ENCODE measurements around the gene RHO.

RHO gene

DNA sequence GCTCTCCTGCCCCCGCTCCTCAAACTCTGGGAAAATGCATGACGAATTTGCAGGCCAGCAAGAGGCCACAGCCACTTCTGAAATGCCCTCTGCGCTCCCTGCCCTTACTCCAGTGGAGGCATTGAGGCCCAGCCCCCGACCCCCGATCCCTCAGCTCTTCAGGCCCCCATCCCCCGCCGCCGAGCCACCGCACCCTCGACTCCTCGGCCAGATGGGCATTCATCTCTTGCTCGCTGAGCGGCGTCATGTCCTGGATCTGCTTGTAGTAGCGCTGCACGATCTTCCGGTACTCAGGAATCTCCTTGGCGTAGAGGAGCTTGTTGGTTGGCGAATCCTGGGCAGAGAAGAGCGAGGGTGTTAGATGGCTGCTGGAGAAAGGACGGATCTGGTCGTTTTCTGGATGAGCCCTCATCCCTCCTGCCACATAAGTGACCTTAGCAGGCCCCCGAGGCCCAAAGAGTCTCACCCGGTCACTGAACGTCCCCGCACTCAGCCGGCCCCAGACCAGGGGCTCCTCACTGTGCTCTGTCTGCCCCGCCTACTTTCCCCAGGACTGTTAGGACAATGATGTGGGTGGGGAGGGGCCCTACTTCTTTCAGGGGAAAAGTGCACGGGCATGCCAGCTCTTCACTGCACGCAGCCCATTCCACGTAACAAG is 28.6 kb downstream of the RHO start:
- FAIRE-seq (no peak), DNase-seq (ENCODE audit: extremely low spot score, insufficient read length, low read depth) (no peak)

DNA sequence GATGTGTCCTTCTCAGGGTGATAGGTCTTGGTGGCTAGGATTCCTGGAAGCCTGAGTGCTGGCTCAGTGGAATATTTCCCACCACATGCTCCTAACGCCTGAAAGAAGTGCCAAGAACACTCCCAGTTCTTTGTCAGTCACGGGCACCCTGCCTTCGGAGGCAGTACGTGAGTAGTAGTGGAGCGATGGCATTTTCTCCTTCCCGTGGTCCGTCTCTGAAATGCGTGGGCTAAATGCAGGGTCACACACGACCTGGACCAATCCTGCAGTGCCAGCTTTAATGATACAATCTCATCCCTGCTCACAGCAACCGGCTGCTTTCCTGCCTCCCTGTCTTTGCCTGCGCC is 29.1 kb downstream of the RHO start:
- FAIRE-seq (no peak), DNase-seq (ENCODE audit: extremely low spot score, insufficient read length, low read depth) (no peak)

DNA sequence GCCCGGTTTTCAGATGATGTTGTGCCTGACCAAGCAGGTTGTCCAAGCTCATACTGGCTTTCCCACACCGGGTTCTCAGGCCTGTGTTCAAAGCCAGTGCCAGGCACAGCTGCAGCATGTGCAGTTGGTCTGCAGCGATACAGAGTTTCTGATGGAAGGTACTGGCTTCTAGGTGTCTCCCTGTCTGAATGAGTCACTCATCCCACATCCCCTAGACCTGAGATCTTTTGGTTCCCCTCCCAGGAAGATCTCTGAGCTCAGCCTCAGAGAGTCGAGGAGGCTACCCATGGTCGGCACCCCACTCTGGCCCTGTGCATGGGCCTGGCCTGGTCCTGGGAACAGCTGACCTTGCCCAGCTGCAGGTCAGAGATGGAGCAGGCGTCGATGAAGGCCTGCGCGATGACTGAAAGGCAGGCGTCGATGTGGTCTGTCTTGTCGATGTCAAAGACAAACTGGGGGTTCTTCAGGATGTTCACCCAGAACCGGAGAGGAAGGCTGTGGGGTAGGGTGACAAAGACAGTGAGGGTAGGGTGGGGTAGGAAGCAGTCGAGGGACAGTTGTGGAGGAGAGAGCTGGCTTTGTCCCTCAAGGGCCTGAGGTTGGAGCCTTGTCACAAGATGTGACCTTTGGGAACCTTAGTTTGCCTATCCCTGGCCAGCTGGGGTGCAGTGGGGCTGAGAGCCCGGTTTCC is 29.8 kb downstream of the RHO start:
- FAIRE-seq: no peak
- no peak for DNase-seq (ENCODE audit: extremely low spot score, insufficient read length, low read depth)

DNA sequence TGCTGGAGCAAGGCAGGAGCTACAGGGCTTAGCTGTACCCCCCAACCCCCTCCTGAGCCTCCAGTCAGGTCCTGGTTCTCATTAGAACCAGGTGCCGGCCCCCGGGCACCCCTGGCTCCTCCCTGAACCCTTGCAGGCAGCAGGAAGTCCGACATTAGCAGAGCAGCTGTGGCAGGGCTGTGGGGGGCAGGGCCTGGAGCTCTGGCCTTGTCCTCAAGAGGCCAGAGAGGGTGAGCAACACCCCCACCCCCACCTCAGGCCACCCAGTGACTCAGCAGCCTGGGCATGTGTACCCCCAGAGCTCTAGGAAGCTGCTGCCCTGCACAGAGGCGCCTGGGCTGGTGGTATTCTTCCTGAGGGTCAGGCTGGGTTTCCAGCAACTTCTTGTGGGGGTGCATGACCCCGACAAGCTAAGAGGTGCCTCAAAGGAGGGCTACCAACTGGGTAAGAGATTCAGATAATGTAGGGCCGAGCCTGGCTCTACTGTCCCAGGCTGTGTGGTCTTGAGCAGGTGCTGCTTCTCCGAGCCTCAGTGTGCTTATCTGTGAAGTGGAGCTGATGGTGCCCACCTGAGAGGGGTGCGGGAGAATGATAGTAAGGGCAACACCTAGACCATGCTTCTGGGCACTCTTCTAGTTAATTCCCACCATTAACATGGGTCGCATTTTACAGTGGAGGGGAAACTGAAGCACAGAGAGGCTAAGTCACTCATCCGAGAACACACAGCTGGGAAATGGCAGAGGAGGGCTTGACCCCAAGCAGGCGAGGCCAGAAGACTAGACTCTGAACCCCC is 30.5 kb downstream of the RHO start:
- no peak for DNase-seq (ENCODE audit: extremely low spot score, insufficient read length, low read depth)

DNA sequence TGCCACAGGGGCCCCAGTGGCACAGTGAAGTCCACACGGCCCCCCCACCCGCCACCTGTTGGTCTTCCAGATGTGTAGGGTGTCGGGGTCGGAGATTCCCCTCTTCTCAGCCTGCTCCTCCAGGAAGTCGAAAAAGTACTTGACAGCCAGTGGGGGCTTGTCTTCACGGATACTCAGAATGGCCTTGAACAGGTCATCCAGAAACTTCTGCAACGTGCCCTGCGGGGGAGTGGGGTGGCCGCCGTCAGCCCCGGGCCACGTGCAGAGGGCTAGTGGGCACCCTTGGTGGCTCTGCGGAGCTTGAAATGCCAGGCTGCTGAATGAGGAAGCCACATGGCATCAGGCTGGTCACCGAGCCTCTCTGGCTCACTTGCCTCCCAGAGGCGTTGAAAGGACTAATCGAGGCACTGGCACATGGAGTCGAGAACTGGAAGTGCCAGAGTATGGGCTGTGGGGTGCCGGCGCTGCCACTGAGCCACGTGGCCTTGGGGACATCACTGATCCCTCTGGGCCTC is 31.2 kb downstream of the RHO start:
- DNase-seq (ENCODE audit: extremely low spot score, insufficient read length, low read depth) (no peak), FAIRE-seq (no peak)

More for the DNA sequence above, 30.5 kb downstream of the RHO start:
- no peak for FAIRE-seq

DNA sequence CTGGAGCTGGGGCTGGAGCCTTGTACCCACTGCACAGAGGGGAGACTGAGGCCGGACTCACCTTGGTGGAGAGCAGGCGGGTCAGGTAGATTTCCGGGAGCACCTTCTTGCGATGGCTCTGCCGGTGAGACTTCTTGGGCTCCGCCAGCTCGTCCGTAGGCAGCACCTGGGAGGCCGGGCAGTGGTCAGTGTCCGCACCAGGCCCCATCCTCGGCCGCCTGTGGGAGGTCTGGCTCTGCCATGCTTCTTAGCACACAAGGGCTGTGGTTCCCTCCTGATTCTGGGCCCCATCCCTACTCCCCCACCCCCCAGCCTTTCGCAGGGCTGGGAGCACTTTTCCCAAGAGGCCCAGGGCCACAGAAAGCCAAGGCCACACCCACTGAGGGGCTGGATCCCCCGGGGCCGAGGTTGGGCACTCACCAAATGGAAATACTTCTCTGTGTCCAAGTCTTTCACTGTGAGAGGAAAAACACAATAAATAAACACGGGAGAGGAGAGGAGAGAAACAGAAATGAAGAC is 31.9 kb downstream of the RHO start:
- FAIRE-seq: no peak
- no peak for DNase-seq (ENCODE audit: extremely low spot score, insufficient read length, low read depth)

DNA sequence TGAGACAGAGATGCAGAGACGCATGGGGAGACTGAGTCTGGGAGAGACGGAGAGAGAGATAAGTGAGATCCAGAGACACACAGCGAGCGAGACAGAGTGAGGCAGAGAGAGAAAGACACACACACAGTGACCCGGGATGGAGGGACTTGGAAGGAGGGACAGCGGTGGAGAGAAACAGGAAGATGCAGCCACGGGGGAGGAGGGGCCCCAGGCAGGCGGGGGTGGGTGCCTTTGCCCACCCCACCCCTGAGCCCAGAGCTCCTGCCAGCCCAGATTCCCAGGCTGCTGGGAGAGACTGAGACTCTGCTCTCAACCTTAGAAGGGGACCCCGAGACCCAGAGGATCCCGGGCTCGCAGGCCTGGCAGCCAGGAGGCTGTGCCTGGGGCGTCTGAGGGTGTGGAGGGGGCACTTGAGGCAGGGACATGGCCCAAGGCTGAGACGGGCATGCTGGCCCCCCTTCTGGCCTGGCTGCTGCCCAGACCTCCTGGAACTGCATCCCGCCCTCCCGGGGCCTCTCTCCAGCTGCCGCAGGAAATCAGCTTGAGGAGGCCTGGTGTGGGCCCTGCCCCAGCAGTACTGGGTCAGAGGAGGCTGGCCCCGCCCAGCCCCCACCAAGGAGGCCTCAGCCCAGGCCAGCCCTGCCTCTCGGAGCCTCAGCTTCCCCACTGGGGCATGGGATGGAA is 32.6 kb downstream of the RHO start:
- no peak for FAIRE-seq
- no peak for DNase-seq (ENCODE audit: extremely low spot score, insufficient read length, low read depth)

DNA sequence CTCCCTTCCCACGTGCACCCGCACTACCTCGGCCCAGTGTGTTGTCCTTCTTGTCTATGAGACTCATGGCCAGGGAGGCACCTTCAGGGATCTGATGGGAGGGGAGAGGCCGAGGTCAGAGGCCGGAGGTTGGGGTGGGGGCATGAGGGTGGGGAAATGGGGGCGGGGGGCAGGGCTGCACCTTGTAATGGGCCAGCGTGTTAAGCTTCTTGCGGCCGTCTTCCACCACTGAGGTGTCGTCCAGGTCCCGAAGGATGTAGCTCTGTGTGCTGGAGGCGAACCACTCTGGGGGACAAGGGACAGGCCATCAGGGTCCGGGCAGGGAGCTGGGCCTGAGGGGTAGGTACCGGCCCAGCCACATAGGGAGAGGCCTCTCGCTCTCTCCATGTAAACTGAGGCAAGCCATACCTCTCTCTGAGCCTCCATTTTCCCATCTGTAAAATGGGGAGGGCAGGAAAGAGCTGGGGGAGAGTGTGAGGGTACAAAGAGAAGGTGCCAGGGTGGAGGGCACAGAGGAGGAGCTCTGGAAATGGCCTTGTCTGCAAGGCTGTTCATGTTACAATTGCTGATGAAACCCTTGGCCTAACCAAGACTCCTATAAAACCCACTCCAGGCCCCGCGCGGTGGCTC is 33.3 kb downstream of the RHO start:
- DNase-seq (ENCODE audit: extremely low spot score, insufficient read length, low read depth) (no peak), FAIRE-seq (no peak)

DNA sequence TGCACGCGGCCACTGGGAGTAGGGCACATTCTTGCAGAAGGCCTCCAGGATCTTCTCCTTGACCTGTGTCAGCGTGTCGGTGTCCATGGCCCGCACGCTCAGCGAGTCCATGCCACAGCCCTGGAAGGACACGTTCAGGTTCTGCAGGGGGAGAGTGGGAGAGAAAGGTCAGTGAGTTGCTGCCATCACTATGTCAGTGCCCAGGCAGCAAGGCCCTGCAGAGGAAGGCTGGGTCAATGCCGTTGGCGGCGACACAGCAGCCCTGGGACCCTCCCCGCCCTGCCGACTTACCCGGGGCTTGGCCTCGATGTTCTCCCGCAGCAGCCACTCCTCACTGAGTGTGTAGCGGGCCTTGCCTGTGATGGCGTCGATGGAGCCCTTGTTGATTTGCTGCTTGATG is 34.4 kb downstream of the RHO start:
- FAIRE-seq: no peak
- DNase-seq (ENCODE audit: extremely low spot score, insufficient read length, low read depth): no peak

DNA sequence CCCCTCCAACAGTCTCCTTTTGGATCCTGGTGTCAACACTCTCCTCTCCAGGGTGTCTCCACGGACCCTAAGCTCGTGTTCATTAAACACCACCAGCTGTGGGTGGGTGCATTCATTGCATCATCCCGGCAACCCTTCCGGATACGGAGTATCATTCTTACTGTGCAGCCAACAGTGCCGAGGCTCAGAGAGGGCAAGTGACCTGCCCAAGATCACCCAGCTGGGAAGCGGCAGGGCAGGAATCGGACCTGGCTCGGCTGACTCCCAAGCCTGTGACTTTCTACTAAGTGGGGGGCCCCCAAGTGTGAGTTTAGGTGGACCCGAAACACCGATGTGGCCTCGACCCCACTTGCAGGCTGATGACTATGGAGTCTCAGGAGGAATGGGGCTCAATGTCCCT is 34.9 kb downstream of the RHO start:
- FAIRE-seq: no peak

DNA sequence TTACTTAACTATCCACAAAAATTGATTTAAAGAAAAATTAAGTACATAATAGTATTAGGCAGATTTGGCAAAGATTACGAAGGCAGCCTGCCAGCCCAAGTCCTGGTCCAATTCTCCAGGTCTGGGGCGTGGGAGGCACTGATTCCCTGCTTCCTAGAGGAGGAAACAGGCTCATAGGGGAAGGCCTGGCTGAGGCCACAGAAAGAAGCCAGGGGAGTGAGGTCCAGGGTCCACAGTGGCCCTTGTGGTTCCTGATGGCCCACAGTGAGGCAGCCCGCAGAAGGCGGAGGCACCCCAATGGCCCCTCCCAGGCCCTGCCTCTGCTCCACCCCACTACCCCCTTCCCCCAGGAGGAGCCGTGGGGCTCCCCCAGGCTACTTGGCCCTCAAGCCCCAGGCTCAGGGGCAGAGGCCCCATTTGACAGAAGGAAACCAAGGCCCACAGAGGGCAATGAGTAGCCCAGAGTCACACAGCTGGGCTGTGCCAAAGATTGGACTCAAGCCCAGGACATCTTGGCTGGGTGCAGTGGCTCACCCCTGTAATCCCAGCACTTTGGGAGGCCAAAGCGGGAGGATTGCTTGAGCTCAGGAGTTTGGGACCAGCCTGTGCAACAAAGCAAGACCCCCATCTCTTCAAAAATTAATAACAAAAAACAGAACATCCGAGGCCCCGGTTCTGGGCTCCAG is 35.6 kb downstream of the RHO start:
- FAIRE-seq (no peak), DNase-seq (ENCODE audit: extremely low spot score, insufficient read length, low read depth) (no peak)

More for the DNA sequence above, 34.9 kb downstream of the RHO start:
- DNase-seq (ENCODE audit: extremely low spot score, insufficient read length, low read depth): no peak

DNA sequence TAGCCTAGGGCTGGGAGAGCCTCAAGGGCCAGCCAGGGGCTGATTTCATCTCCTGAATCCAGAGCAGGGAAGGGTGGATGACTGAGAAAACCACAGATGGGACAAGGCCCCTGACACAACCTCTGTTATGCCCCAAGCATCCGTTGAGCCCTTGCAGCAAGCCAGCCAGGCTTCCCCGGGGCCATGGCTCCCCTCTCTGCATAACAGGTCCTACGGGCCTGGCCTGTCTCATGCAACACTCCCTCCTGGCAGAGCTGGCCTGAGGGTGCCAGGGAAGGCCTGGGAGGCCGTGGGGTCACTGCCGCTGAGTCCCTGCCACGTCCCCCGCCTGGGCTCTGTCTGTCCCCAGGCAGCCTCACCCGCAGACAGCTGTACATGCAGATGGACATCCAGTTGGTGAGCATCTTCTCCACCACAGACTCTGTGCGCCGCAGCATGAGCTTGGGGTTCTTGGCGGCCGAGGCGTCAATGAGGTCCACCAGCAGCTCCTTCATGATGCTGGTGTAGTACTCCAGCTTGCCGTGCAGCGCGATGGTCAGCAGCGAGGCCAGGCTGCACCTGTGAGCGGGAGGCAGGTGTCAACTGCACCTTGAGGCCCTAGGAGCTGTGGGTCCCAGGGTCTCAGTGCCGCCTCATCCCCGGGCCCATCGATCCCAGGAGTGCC is 36.7 kb downstream of the RHO start:
- DNase-seq (ENCODE audit: extremely low spot score, insufficient read length, low read depth) (no peak), FAIRE-seq (no peak)

DNA sequence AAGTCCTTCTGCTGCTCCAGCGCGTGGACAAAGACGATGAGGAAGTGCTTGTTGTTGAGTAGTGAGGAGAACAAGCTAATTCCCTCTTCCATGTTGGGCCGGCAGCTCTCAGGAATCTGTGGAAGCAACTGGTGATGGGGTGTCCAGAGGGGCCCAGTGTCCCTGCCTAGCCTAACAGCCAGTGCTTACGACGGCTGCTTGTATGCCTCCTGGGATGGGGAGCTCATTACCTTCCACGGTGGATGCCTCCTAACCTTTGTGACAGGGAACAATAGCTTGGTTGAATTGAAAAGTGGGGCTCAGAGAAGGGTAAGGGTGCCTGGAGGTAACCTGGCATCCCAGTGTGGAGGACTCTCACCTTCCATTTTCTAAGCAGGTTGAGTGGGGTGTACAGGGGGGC is 37.5 kb downstream of the RHO start:
- FAIRE-seq (no peak), DNase-seq (ENCODE audit: extremely low spot score, insufficient read length, low read depth) (no peak)

DNA sequence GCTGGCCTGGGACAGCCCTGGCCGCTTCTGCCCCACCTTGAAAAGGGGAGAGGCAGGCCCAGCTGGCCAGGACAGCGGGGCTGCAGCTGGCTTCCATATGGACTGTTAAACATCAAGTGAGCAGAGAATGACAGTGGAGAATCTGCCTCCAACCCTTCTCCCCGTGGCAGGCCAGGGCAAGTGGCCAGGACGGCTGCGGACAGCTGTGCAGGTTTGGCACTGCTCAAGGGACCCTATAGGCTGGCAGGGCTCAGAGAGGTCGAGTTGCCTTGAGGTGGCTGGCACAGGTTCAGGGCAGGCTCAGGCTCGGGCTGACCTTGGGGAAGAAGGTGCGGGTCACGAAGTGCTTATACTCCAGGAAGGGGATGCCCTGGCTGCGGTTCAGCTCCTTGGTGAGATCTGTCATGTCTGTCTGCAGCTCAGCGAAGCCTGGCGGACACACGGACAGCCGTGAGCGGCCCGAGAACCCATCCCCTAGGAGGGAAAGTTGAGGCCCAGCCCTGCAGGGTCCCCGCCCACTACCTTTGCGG is 38.8 kb downstream of the RHO start:
- FAIRE-seq (no peak), DNase-seq (ENCODE audit: extremely low spot score, insufficient read length, low read depth) (no peak)

DNA sequence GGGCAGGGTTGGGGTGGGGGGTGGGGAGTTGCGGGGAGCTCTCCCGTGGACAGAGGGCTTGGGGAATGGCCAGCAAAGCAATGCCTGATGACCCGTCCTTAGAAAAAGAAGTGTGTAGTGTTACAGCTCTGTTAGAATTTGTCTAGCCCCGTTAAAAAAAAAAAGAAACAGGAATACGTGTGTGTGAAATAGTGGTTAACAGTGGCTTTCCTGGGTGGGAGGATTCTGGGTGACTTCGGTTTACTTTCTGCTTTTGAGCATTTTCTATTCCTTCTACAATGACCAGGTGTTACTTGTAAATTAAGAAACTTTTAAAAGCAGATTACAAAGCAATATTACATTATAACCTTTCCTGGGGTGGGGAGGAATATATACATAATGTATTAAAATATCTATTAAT is 39.5 kb downstream of the RHO start:
- no peak for DNase-seq (ENCODE audit: extremely low spot score, insufficient read length, low read depth)
- FAIRE-seq: no peak

DNA sequence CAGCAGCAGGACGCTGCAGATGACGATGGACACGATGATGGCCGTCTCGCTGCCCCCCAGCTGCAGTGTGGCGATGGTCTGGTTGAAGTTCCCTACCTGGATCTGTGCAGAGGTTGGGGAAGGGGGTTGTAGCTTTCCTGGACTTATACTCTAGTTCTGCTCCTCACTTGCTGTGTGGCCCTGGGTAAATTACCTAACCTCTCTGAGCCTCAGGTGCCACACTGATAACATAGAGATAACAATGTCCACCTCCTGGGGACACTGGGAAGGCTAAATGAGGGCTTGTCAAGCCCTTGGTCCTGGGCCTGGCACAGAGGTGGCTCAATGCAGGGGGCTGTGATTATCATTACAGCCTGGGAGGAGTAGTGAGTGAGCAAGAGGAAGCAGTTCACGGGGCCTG is 41.4 kb downstream of the RHO start:
- FAIRE-seq: no peak

DNA sequence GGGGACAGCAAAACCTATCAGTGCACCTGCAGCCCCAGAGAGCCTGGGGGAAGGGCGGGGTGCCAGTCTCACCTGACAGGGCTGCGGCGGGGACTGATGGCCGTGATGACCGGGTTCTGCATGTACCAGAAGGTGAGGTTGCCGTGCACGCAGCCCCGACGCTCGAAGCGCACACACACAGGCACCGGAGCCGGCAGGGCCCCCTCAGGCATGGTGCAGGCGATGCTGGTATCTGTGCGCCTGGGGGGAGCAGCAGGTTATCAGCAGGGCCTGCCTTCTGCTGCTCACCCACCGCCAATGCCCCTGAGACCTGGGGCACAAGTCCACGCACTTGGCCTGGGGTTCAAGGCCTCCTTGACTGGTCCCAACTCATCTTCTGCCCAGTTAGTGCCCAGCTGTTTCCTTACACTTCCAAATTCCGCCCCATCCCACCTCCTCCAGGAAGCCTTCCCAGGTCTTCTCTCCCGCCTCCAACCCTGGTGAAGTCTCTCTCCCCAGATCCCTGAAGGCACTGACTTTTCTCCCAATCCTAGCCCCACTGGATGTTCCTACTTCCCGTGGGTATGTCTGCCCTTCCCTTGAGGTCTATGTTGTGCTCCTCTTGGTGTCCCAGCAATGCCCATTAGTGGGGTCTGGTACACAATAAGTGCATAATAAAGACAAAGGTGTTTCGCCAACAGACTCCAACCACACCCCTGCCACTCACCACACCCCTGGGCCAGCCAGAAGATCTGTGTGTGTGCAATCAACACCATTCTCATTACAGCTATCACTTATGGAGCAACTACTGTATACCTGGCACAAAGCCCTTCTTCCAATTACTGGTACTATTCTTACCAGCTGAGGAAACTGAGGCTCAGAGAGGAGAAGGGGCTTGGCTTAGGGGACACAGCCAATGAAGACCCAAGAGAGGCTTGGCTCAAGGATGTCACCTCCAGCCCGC is 43.4 kb downstream of the RHO start:
- no peak for FAIRE-seq
- no peak for DNase-seq (ENCODE audit: extremely low spot score, insufficient read length, low read depth)

More for the DNA sequence above, 41.4 kb downstream of the RHO start:
- DNase-seq (ENCODE audit: extremely low spot score, insufficient read length, low read depth): no peak

Data from GM18507 (cell line).